ENCODE measurements around the gene TMEM97. TPM values are rescaled to one million over a fixed set of nuclear protein-coding genes. Genes with fewer than 3 reads are reported as not detected.

TMEM97 gene
- total RNA-seq, 1 donor from 2014 or later = 59.4 TPM

- no peaks in the 10 kb centered on the region for H3K27me3 Mint-ChIP-seq (ENCODE audit: unreplicated experiment)
- no peak overlapping the region for H3K27ac Mint-ChIP-seq (ENCODE audit: unreplicated experiment)
- no peak for DNase-seq (ENCODE audit: low spot score)
- no peak overlapping the region for H3K4me3 Mint-ChIP-seq (ENCODE audit: unreplicated experiment)
- H3K9me3 Mint-ChIP-seq (ENCODE audit: unreplicated experiment) = no peaks in the 10 kb centered on the region
- TF ChIP-seq CTCF (IDR thresholded peaks at IDR 0.05; ENCODE audit: unreplicated experiment) = no peak
- peaks cover 5% of the 10 kb centered on the region for H3K36me3 Mint-ChIP-seq (ENCODE audit: low read depth, unreplicated experiment)
- no peaks in the 10 kb centered on the region for H3K4me1 Mint-ChIP-seq (ENCODE audit: unreplicated experiment)
Measured at GRCh38 chr17:28274591-28275265, 44.3 kb upstream of the TMEM97 start.

DNA sequence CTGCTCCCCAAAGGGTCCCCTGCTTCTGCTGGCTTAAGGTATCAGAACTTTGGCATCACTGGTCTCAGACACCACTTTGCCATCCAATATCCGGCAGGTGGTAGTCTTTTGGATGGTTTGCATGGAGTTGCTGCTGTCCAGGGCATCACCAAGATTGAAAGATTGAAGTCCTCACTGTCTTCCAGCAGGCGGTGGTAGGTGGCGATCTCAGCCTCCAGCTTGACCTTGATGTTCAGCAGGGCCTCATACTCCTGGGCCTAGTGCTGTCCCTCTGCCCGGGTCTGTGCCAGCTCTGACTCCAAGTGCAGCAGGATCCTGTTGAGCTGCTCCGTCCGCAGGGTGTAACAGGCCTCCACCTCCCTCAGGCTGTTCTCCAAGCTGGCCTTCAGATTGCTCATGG, 43.0 kb upstream of the TMEM97 start:
- Mint-ChIP-seq H3K4me3 (ENCODE audit: unreplicated experiment) (no peak overlapping the region), H3K9me3 (ENCODE audit: unreplicated experiment) (no peaks in the 10 kb centered on the region), H3K27ac (ENCODE audit: unreplicated experiment) (no peak overlapping the region), H3K27me3 (ENCODE audit: unreplicated experiment) (no peaks in the 10 kb centered on the region), H3K4me1 (ENCODE audit: unreplicated experiment) (no peaks in the 10 kb centered on the region), H3K36me3 (ENCODE audit: low read depth, unreplicated experiment) (no peaks in the 10 kb centered on the region)
- DNase-seq (ENCODE audit: low spot score) = no peak
- TF ChIP-seq CTCF (IDR thresholded peaks at IDR 0.05; ENCODE audit: unreplicated experiment) = no peak

GRCh38 chr17:28279411-28279810, 39.6 kb upstream of the TMEM97 start:
- TF ChIP-seq CTCF (IDR thresholded peaks at IDR 0.05; ENCODE audit: unreplicated experiment) = no peak
- Mint-ChIP-seq H3K4me1 (ENCODE audit: unreplicated experiment) (no peaks in the 10 kb centered on the region), H3K9me3 (ENCODE audit: unreplicated experiment) (no peaks in the 10 kb centered on the region), H3K27me3 (ENCODE audit: unreplicated experiment) (no peaks in the 10 kb centered on the region), H3K36me3 (ENCODE audit: low read depth, unreplicated experiment) (no peaks in the 10 kb centered on the region), H3K27ac (ENCODE audit: unreplicated experiment) (no peak overlapping the region), H3K4me3 (ENCODE audit: unreplicated experiment) (no peak overlapping the region)
- DNase-seq (ENCODE audit: low spot score) = no peak

GRCh38 chr17:28280826-28281225, 38.2 kb upstream of the TMEM97 start:
- DNase-seq (ENCODE audit: low spot score) = no peak
- no peak overlapping the region for H3K4me3 Mint-ChIP-seq (ENCODE audit: unreplicated experiment)
- H3K27me3 Mint-ChIP-seq (ENCODE audit: unreplicated experiment) = no peaks in the 10 kb centered on the region
- H3K4me1 Mint-ChIP-seq (ENCODE audit: unreplicated experiment) = no peaks in the 10 kb centered on the region
- no peaks in the 10 kb centered on the region for H3K36me3 Mint-ChIP-seq (ENCODE audit: low read depth, unreplicated experiment)
- H3K9me3 Mint-ChIP-seq (ENCODE audit: unreplicated experiment) = no peaks in the 10 kb centered on the region
- no peak overlapping the region for H3K27ac Mint-ChIP-seq (ENCODE audit: unreplicated experiment)
- TF ChIP-seq CTCF (IDR thresholded peaks at IDR 0.05; ENCODE audit: unreplicated experiment) = no peak

GRCh38 chr17:28282596-28282995, 36.4 kb upstream of the TMEM97 start:
- no peak for TF ChIP-seq CTCF (IDR thresholded peaks at IDR 0.05; ENCODE audit: unreplicated experiment)
- DNase-seq (ENCODE audit: low spot score) = no peak
- H3K36me3 Mint-ChIP-seq (ENCODE audit: low read depth, unreplicated experiment) = no peaks in the 10 kb centered on the region
- H3K27me3 Mint-ChIP-seq (ENCODE audit: unreplicated experiment) = no peaks in the 10 kb centered on the region
- no peak overlapping the region for H3K4me3 Mint-ChIP-seq (ENCODE audit: unreplicated experiment)
- no peaks in the 10 kb centered on the region for H3K9me3 Mint-ChIP-seq (ENCODE audit: unreplicated experiment)
- no peaks in the 10 kb centered on the region for H3K4me1 Mint-ChIP-seq (ENCODE audit: unreplicated experiment)
- H3K27ac Mint-ChIP-seq (ENCODE audit: unreplicated experiment) = no peak overlapping the region
